Activated CD4-positive, alpha-beta T cell treated with anti-CD3 and anti-CD28 coated beads for 24 hours (primary cell): Measurements from ENCODE around the gene UBA3.

Experiments used
- DNase-seq, 2 donors: peaks; one replicate each; pipeline ENCODE4 v3.0.0-alpha.2; 2020; ENCODE audit warnings: low read depth in 2 of 2

Gene UBA3

GRCh38 chr3:69012100-69012799, 67.9 kb downstream of the UBA3 start:
- no peak for DNase-seq

GRCh38 chr3:69011096-69011730, 69.0 kb downstream of the UBA3 start:
- DNase-seq: no peak

- DNase-seq: no peak
Measured at GRCh38 chr3:69009559-69010410, 70.4 kb downstream of the UBA3 start.

GRCh38 chr3:69008980-69009379, 71.2 kb downstream of the UBA3 start:
- DNase-seq: no peak

GRCh38 chr3:69005791-69006482, 74.2 kb downstream of the UBA3 start:
- DNase-seq: no peak

- DNase-seq: no peak
Measured at GRCh38 chr3:69005071-69005790, 74.9 kb downstream of the UBA3 start.
